HCT116 (cell line): ENCODE data around the gene FNDC3A. TPM values are rescaled to one million over a fixed set of nuclear protein-coding genes. Genes with fewer than 3 reads are reported as not detected.

Experiments used
- ATAC-seq: fragments of 200-7000 bp; cut with Tn5 transposase; 2 replicates; pipeline ENCODE4 v1.9.1; 2020; ENCODE audit warnings: mild to moderate bottlenecking, moderate library complexity
- BruUV-seq: library from RNA; stranded (reverse); fragments of 400-500 nt; replicated peaks from 2 replicates; lab custom pipeline; 2021; lab: Mats Ljungman, UMichigan
- CTCF ChIA-PET: fragments of 300-600 bp; sonication (Branson Sonifier 250); formaldehyde crosslinking; loops from one replicate; lab custom pipeline; 2021; ENCODE audit warnings: antibody characterized with exemption; lab: Charles Lee
- POLR2A ChIA-PET: fragments of 300-600, 350-600 bp; sonication (Branson Sonifier 250); formaldehyde crosslinking; loops from one replicate; lab custom pipeline; 2021; ENCODE audit warnings: antibody characterized with exemption; lab: Charles Lee
- RAD21 ChIA-PET, 2 experiments: fragments of 300-600 bp; sonication (Branson Sonifier 250); formaldehyde crosslinking; loops; one replicate each; lab custom pipeline; 2023; ENCODE audit warnings: low total read pairs in 2 of 2; ENCODE audit not compliant: uncharacterized antibody in 2 of 2, unreplicated experiment in 2 of 2, low non-redundant PET in 1 of 2; lab: Charles Lee
- DNase-seq: peaks from one replicate; pipeline ENCODE4 v3.0.0-alpha.2; 2010; ENCODE audit warnings: low read depth, low spot score
- H2AFZ ChIP-seq: fragments of 200-600 bp; shearing (Covaris generic), sonication (generic); 2 replicates; pipeline ENCODE4 v1.6.1; 2017; ENCODE audit warnings: low read depth, mixed run types, mixed read lengths, antibody characterized with exemption, low read length; ENCODE audit not compliant: poor library complexity, severe bottlenecking
- H3K27ac ChIP-seq: 2 replicates; pipeline ENCODE4 v1.5.1; 2012; ENCODE audit warnings: low read depth, low read length
- H3K27me3 ChIP-seq: fragments of 200-600 bp; sonication (generic); 2 replicates; pipeline ENCODE4 v1.6.1; 2016; ENCODE audit warnings: mixed run types, low read length, mixed read lengths; ENCODE audit not compliant: insufficient read depth
- H3K36me3 ChIP-seq, 2 experiments: fragments of 200-500 bp in 1 of 2; fragments of 200-600 bp in 1 of 2; sonication (Bioruptor generic) in 1 of 2; sonication (generic) in 1 of 2; 2 replicates each; pipeline versions ENCODE4 v1.5.1 to v1.6.1; 2014 to 2016; ENCODE audit warnings: low read length in 2 of 2, inconsistent platforms in 1 of 2, mixed read lengths in 1 of 2, mixed run types in 1 of 2; ENCODE audit not compliant: insufficient read depth in 2 of 2, control insufficient read depth in 1 of 2
- H3K4me1 ChIP-seq, 2 experiments: fragments of 200-600 bp in 1 of 2; sonication (generic) in 1 of 2; 2 replicates each; pipeline versions ENCODE4 v1.5.1 to v1.6.1; 2012 to 2017; ENCODE audit warnings: low read length in 2 of 2, inconsistent platforms in 1 of 2, mild to moderate bottlenecking in 1 of 2, mixed read lengths in 1 of 2, mixed run types in 1 of 2, moderate library complexity in 1 of 2; ENCODE audit not compliant: insufficient read depth in 2 of 2, control insufficient read depth in 1 of 2
- H3K4me2 ChIP-seq: fragments of 200-600 bp; sonication (generic); 2 replicates; pipeline ENCODE4 v1.6.1; 2017; ENCODE audit warnings: mixed run types, low read length, mixed read lengths
- H3K4me3 ChIP-seq, 2 experiments: fragments of 200-600 bp in 1 of 2; sonication (generic) in 1 of 2; replicated peaks in 1 of 2; 2 replicates each; pipeline ENCODE4 v1.5.1; 2011 to 2016; ENCODE audit warnings: low read length in 2 of 2, control low read depth in 1 of 2, low read depth in 1 of 2, mild to moderate bottlenecking in 1 of 2, mixed read lengths in 1 of 2, mixed run types in 1 of 2
- H3K79me2 ChIP-seq: fragments of 200-600 bp; sonication (generic); 2 replicates; pipeline ENCODE4 v1.6.1; 2017; ENCODE audit warnings: mild to moderate bottlenecking, mixed run types, low read length, moderate library complexity, mixed read lengths; ENCODE audit not compliant: insufficient read depth
- H3K9ac ChIP-seq: fragments of 200-600 bp; sonication (generic); 2 replicates; pipeline ENCODE4 v1.6.1; 2016; ENCODE audit warnings: low read length, mixed read lengths
- H3K9me2 ChIP-seq: fragments of 200-600 bp; sonication (generic), shearing (Covaris generic); 2 replicates; pipeline ENCODE4 v1.6.1; 2017; ENCODE audit warnings: mixed run types, mild to moderate bottlenecking, moderate library complexity; ENCODE audit not compliant: insufficient read depth
- H3K9me3 ChIP-seq, 2 experiments: fragments of 200-500 bp in 1 of 2; fragments of 200-600 bp in 1 of 2; sonication (Bioruptor generic) in 1 of 2; sonication (generic) in 1 of 2; 2 replicates each; pipeline ENCODE4 v1.6.1; 2014 to 2017; ENCODE audit warnings: low read length in 2 of 2, mixed read lengths in 2 of 2, inconsistent platforms in 1 of 2, low read depth in 1 of 2, mild to moderate bottlenecking in 1 of 2, mixed run types in 1 of 2, moderate library complexity in 1 of 2; ENCODE audit not compliant: control insufficient read depth in 1 of 2, insufficient read depth in 1 of 2
- H4K20me1 ChIP-seq: fragments of 200-600 bp; sonication (generic), shearing (Covaris generic); 2 replicates; pipeline ENCODE4 v1.6.1; 2017; ENCODE audit warnings: mixed run types, mild to moderate bottlenecking, moderate library complexity; ENCODE audit not compliant: insufficient read depth
- CBX3 ChIP-seq: IDR thresholded peaks from 2 replicates; pipeline ENCODE4 v1.6.1; 2012; ENCODE audit warnings: low read depth
- CEBPB ChIP-seq: IDR thresholded peaks from 2 replicates; pipeline ENCODE4 v1.6.1; 2012; ENCODE audit warnings: low read depth
- EGR1 ChIP-seq: IDR thresholded peaks from 2 replicates; pipeline ENCODE4 v1.6.1; 2012; ENCODE audit warnings: low read depth
- FOSL1 ChIP-seq: IDR thresholded peaks from 2 replicates; pipeline ENCODE4 v1.6.1; 2012; ENCODE audit warnings: low read depth
- JUND ChIP-seq: IDR thresholded peaks from 2 replicates; pipeline ENCODE4 v1.6.1; 2012
- POLR2A ChIP-seq: IDR thresholded peaks from 2 replicates; pipeline ENCODE4 v1.7.0; 2011; ENCODE audit warnings: borderline replicate concordance; ENCODE audit not compliant: insufficient read depth, insufficient read length; ENCODE audit errors: extremely low read depth
- POLR2AphosphoS5 ChIP-seq: IDR thresholded peaks from 2 replicates; pipeline ENCODE4 v1.6.1; 2011; ENCODE audit warnings: mild to moderate bottlenecking, low read depth, low read length, moderate library complexity
- SIN3A ChIP-seq: IDR thresholded peaks from 2 replicates; pipeline ENCODE4 v1.6.1; 2012; ENCODE audit warnings: low read depth
- SP1 ChIP-seq: IDR thresholded peaks from 2 replicates; pipeline ENCODE4 v1.6.1; 2012; ENCODE audit warnings: low read depth
- SRF ChIP-seq: IDR thresholded peaks from 2 replicates; pipeline ENCODE4 v1.6.1; 2012; ENCODE audit warnings: low read depth
- TCF7L2 ChIP-seq: IDR thresholded peaks from 2 replicates; pipeline ENCODE4 v1.7.0; 2011; ENCODE audit warnings: borderline replicate concordance, inconsistent platforms; ENCODE audit not compliant: insufficient read depth, insufficient read length; ENCODE audit errors: extremely low read depth
- YY1 ChIP-seq: IDR thresholded peaks from 2 replicates; pipeline ENCODE4 v1.6.1; 2011; ENCODE audit warnings: low read length, low read depth, moderate library complexity, mild to moderate bottlenecking; ENCODE audit not compliant: insufficient replicate concordance; ENCODE audit errors: extremely low read depth
- ZFX ChIP-seq: fragments of 450-650 bp; IDR thresholded peaks from 2 replicates; pipeline ENCODE4 v1.6.1; 2017
- ZNF274 ChIP-seq: fragments of 200-500 bp; sonication (Bioruptor generic); IDR thresholded peaks from 2 replicates; pipeline ENCODE4 v1.6.1; 2014; ENCODE audit warnings: mild to moderate bottlenecking, low read depth, low read length, inconsistent platforms
- intact Hi-C: fragments of 100-400 bp; cut with micrococcal nuclease; formaldehyde crosslinking; loops from 2 replicates; pipeline ENCODE4 v1.10.0; 2022
- total RNA-seq: library from RNA; stranded (reverse); gene quantifications from one replicate; pipeline ENCODE4 v1.2.1, GENCODE V29; 2021; ENCODE audit not compliant: unreplicated experiment
- TF ChIP-seq, protein P1 (sequence below): IDR thresholded peaks from 2 replicates; pipeline ENCODE4 v1.6.1; 2012; ENCODE audit warnings: low read depth
- TF ChIP-seq, protein P2 (sequence below): IDR thresholded peaks from 2 replicates; pipeline ENCODE4 v1.6.1; 2012
- TF ChIP-seq, protein P3 (sequence below), 3 experiments: fragments of 200-600 bp in 1 of 3; sonication (generic) in 1 of 3; IDR thresholded peaks in 2 of 3; conservative IDR thresholded peaks in 1 of 3; 2 replicates each; pipeline ENCODE4 v1.5.1; 2012 to 2017; ENCODE audit warnings: low read depth in 2 of 3, low read length in 2 of 3, antibody characterized with exemption in 1 of 3, borderline replicate concordance in 1 of 3, control low read depth in 1 of 3, mild to moderate bottlenecking in 1 of 3, mixed read lengths in 1 of 3, mixed run types in 1 of 3, moderate library complexity in 1 of 3; ENCODE audit not compliant: insufficient read depth in 1 of 3
- TF ChIP-seq, protein P4 (sequence below): IDR thresholded peaks from 2 replicates; pipeline ENCODE4 v1.6.1; 2012
- TF ChIP-seq, protein P5 (sequence below): IDR thresholded peaks from 2 replicates; pipeline ENCODE4 v1.6.1; 2011; ENCODE audit warnings: mild to moderate bottlenecking, low read length, moderate library complexity; ENCODE audit not compliant: insufficient replicate concordance; ENCODE audit errors: extremely low read depth

Gene FNDC3A
- total RNA-seq, 1 experiment from 2014 or later: 30.5 TPM

DNA sequence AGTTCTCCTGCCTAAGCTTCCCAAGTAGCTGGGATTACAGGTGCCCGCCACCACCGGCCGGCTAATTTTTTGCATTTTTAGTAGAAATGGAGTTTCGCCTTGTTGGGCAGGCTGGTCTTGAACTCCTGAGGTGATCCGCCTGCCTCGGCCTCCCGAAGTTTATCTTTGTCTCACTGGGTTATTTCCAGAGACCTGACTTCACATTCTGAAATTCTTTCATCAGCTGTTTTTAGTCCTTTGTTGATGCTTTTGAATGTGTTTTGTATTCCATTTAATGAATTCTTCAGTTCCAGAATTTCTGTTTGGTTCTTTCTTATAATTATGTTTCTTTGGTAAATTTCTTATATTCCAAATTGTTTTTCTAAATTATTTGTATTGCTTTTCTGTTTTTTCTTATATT, 189.0 kb downstream of the FNDC3A start:
- no peaks in the 10 kb centered on the region for H4K20me1 ChIP-seq
- no TSS peak for BruUV-seq
- H3K9ac ChIP-seq: no peak overlapping the region
- no peak overlapping the region for H3K27ac ChIP-seq
- H3K4me2 ChIP-seq: no peak overlapping the region
- no peak for DNase-seq
- no peaks in the 10 kb centered on the region for H3K4me1 ChIP-seq
- H3K9me3 ChIP-seq: 0 out of 4 replicates have a peak, but pooled peaks cover 0 to 5% of the 10 kb centered on the region in 2 experiments
- H3K79me2 ChIP-seq: no peaks in the 10 kb centered on the region
- H3K9me2 ChIP-seq: no peaks in the 10 kb centered on the region
- H3K4me3 ChIP-seq: no peak overlapping the region
- ChIA-PET CTCF (no interaction called here), RAD21 (no interaction called here), POLR2A (no interaction called here)
- H2AFZ ChIP-seq: no peak overlapping the region
- no peak for ATAC-seq
- intact Hi-C loops: no loop called here
- TF ChIP-seq SIN3A: no peak
- no peak for TF ChIP-seq ZFX
- TF ChIP-seq POLR2AphosphoS5: no peak
- no peak for TF ChIP-seq YY1
- no peak for TF ChIP-seq SP1
- TF ChIP-seq, protein P1, sequence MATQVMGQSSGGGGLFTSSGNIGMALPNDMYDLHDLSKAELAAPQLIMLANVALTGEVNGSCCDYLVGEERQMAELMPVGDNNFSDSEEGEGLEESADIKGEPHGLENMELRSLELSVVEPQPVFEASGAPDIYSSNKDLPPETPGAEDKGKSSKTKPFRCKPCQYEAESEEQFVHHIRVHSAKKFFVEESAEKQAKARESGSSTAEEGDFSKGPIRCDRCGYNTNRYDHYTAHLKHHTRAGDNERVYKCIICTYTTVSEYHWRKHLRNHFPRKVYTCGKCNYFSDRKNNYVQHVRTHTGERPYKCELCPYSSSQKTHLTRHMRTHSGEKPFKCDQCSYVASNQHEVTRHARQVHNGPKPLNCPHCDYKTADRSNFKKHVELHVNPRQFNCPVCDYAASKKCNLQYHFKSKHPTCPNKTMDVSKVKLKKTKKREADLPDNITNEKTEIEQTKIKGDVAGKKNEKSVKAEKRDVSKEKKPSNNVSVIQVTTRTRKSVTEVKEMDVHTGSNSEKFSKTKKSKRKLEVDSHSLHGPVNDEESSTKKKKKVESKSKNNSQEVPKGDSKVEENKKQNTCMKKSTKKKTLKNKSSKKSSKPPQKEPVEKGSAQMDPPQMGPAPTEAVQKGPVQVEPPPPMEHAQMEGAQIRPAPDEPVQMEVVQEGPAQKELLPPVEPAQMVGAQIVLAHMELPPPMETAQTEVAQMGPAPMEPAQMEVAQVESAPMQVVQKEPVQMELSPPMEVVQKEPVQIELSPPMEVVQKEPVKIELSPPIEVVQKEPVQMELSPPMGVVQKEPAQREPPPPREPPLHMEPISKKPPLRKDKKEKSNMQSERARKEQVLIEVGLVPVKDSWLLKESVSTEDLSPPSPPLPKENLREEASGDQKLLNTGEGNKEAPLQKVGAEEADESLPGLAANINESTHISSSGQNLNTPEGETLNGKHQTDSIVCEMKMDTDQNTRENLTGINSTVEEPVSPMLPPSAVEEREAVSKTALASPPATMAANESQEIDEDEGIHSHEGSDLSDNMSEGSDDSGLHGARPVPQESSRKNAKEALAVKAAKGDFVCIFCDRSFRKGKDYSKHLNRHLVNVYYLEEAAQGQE: no peak
- TF ChIP-seq TCF7L2: no peak
- TF ChIP-seq CEBPB: no peak
- TF ChIP-seq CBX3: no peak
- no peak for TF ChIP-seq SRF
- TF ChIP-seq, protein P2, sequence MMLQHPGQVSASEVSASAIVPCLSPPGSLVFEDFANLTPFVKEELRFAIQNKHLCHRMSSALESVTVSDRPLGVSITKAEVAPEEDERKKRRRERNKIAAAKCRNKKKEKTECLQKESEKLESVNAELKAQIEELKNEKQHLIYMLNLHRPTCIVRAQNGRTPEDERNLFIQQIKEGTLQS: no peak
- TF ChIP-seq, protein P3, sequence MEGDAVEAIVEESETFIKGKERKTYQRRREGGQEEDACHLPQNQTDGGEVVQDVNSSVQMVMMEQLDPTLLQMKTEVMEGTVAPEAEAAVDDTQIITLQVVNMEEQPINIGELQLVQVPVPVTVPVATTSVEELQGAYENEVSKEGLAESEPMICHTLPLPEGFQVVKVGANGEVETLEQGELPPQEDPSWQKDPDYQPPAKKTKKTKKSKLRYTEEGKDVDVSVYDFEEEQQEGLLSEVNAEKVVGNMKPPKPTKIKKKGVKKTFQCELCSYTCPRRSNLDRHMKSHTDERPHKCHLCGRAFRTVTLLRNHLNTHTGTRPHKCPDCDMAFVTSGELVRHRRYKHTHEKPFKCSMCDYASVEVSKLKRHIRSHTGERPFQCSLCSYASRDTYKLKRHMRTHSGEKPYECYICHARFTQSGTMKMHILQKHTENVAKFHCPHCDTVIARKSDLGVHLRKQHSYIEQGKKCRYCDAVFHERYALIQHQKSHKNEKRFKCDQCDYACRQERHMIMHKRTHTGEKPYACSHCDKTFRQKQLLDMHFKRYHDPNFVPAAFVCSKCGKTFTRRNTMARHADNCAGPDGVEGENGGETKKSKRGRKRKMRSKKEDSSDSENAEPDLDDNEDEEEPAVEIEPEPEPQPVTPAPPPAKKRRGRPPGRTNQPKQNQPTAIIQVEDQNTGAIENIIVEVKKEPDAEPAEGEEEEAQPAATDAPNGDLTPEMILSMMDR (IDR thresholded peaks at IDR 0.05 in 2 of 3, conservative IDR thresholded peaks at IDR 0.05 in 1 of 3; ENCODE audit: borderline replicate concordance in 1 of 3, insufficient read depth in 1 of 3, low read depth in 2 of 3, low read length in 2 of 3): no peak
- TF ChIP-seq JUND: no peak
- TF ChIP-seq FOSL1: no peak
- TF ChIP-seq POLR2A: no peak
- TF ChIP-seq, protein P4, sequence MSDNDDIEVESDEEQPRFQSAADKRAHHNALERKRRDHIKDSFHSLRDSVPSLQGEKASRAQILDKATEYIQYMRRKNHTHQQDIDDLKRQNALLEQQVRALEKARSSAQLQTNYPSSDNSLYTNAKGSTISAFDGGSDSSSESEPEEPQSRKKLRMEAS: no peak
- TF ChIP-seq, protein P5, sequence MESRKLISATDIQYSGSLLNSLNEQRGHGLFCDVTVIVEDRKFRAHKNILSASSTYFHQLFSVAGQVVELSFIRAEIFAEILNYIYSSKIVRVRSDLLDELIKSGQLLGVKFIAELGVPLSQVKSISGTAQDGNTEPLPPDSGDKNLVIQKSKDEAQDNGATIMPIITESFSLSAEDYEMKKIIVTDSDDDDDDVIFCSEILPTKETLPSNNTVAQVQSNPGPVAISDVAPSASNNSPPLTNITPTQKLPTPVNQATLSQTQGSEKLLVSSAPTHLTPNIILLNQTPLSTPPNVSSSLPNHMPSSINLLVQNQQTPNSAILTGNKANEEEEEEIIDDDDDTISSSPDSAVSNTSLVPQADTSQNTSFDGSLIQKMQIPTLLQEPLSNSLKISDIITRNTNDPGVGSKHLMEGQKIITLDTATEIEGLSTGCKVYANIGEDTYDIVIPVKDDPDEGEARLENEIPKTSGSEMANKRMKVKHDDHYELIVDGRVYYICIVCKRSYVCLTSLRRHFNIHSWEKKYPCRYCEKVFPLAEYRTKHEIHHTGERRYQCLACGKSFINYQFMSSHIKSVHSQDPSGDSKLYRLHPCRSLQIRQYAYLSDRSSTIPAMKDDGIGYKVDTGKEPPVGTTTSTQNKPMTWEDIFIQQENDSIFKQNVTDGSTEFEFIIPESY: no peak
- no peak for TF ChIP-seq ZNF274
- TF ChIP-seq EGR1: no peak
- H3K36me3 ChIP-seq: no peaks in the 10 kb centered on the region
- no peaks in the 10 kb centered on the region for H3K27me3 ChIP-seq
